Skin epidermis (tissue), 12 donors: ENCODE measurements around the gene LILRB1.
"Not testable (repeated sequence)": the region's sequence is repeated elsewhere in the genome, so short reads cannot be mapped to it uniquely, and the experiment has no call there.

ENCODE experiments used
- H3K27ac ChIP-seq, 21 experiments: fragments of 200-600 bp; sonication (generic) in 11 of 21; one replicate each; pipeline ENCODE4 v1.5.0; 2020; ENCODE audit warnings: mild to moderate bottlenecking in 3 of 21, inconsistent platforms in 2 of 21, moderate library complexity in 2 of 21
- H3K4me3 ChIP-seq, 7 experiments: fragments of 200-600 bp; sonication (generic) in 2 of 7; one replicate each; pipeline ENCODE4 v1.5.0; 2020; ENCODE audit warnings: inconsistent platforms in 2 of 7, mild to moderate bottlenecking in 2 of 7, moderate library complexity in 1 of 7

LILRB1 gene

GRCh38 chr19:54659300-54659699 is 29.0 kb downstream of the LILRB1 start:
- no peak overlapping the region for H3K27ac ChIP-seq
- no peak overlapping the region for H3K4me3 ChIP-seq

GRCh38 chr19:54660306-54660705 is 30.0 kb downstream of the LILRB1 start:
- no peak overlapping the region for H3K4me3 ChIP-seq
- peak overlapping the region in 1 of 21 experiments; percentile 46 for H3K27ac ChIP-seq

DNA sequence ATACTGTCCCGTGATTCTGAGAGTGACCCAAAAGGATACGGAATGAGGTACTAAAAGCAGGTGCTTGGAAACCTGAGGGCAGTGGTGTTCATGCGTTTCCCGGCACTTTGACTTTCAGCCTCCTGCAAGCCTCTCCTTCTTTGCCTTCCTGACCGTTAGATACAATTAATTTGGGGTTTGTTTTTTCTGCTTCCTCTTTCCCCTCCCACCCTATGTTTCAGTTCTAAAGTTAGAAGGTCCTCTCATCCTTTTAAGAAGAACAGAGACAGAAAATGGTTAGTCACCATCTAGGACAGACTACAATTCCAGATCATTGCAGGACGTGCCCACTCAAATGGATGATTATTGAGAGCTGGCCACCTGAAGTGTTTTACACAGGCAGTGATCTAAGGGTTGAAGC is 30.7 kb downstream of the LILRB1 start:
- Histone ChIP-seq H3K4me3 (no peak overlapping the region), H3K27ac (peak overlapping the region in 1 of 21 experiments; percentile 58)

GRCh38 chr19:54661846-54662481 is 31.7 kb downstream of the LILRB1 start:
- no peak overlapping the region for H3K4me3 ChIP-seq

DNA sequence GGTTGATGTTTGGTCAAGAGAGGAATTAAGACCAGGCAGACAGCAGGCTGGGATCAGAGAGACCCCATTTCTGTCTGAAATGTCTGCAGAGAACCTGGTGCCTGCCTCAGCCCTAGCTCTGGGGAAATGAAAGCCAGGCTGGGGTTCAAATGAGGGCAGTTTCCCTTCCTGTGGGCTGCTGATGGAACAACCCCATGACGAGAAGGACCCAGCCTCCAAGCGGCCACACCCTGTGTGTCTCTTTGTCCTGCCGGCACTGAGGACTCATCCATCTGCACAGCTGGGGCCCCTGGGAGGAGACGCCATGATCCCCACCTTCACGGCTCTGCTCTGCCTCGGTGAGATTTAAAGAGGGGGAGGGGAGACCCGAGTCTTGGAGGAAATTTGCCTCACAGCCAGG is 32.4 kb downstream of the LILRB1 start, which contains the start of gene LILRB4:
Gene LILRB4 (plus strand): TSS at position 256 of the 400 bp plus-strand sequence. CDS start 49 bp downstream, at position 305.
- Histone ChIP-seq H3K4me3 (peak within 1 kb of the TSS in 2 of 7 experiments; percentile 8 to 16), H3K27ac (peak within 1 kb of the TSS in 5 of 21 experiments; percentile 13 to 58 (median 37))

More at GRCh38 chr19:54661846-54662481, 31.7 kb downstream of the LILRB1 start:
- H3K27ac ChIP-seq, result peak overlapping the region in 3 of 21 experiments; percentile 5 to 58 (median 58)

- H3K27ac ChIP-seq, result no peak overlapping the region
- no peak overlapping the region for H3K4me3 ChIP-seq
These were observed 35.2 kb downstream of the LILRB1 start for GRCh38 chr19:54665530-54665929.

DNA sequence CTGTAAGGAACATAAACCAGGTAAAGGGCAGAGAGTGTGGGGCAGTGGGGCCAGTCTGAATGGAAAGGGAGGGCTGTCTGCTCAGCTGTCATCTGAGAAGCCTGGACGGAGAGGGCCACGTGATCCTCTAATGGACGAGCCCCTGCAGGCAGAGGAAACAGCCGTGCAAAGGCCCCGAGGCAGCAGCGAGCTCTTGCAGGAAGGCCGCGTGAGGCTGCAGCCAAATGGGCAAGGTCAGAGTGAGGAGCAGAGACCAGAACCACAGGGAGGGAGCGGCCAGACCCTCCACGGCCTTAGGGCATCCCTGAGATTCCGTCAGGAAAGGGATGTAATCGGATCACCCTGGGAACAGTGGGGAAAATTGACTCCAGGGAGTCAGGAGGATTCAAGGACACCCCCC is 36.9 kb downstream of the LILRB1 start:
- Histone ChIP-seq H3K4me3 (no peak overlapping the region), H3K27ac (no peak overlapping the region)

DNA sequence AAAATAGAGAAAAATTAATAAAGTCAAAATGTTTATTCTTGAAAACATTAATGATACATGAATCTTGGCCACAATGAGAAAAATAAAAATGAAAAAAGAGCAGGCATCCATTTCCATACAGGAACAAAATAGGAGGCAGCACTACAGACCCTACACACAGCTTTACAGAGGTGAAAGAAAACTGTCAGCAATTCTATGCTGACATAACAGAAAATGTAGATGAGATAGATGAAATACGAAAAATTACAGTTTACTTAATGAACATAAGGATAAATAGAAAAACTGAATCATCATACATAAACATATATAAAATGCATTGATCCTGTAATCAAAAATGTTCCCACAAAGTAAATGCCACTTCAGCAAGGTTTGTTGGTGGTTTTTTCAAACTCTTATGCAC is 38.1 kb downstream of the LILRB1 start:
- H3K4me3 ChIP-seq, result no peak overlapping the region
- H3K27ac ChIP-seq, result no peak overlapping the region

- no peak overlapping the region for H3K27ac ChIP-seq
- H3K4me3 ChIP-seq, result no peak overlapping the region
These were observed 40.5 kb downstream of the LILRB1 start for GRCh38 chr19:54670576-54671357.

GRCh38 chr19:54673222-54673621 is 42.9 kb downstream of the LILRB1 start:
- H3K4me3 ChIP-seq, result no peak overlapping the region
- H3K27ac ChIP-seq, result no peak overlapping the region

DNA sequence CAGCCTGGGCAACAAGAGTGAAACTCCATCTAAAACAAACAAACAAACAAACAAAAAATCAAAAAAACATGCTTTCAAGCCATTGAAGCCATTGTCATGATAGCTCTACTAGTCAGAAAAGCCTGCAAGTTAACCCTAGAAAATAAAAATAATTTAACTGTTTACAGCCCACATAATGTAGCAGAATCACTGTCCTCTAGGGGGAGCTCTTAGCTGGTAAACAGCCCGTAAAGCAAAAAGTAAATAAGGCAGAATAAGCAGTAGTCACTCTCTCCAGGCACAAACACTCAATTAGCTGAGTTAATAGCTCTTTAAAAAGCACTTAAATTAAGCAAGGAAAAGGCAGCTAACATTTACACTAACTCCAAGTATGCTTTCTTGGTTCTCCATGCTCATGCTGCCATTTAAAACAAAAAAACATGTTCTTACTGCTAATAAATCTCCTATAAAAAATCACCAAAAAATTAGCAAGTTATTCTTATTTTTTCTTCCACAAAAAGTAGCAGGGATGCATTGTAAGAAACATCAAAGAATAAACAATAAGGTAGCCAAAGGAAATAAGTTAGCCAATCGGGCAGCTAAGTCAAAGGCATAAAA is 43.8 kb downstream of the LILRB1 start:
- Histone ChIP-seq H3K27ac (no peak overlapping the region), H3K4me3 (no peak overlapping the region)

GRCh38 chr19:54676210-54676834 is 46.0 kb downstream of the LILRB1 start:
- H3K4me3 ChIP-seq, H3K27ac ChIP-seq: not testable (repeated sequence)

GRCh38 chr19:54677217-54677616 is 46.9 kb downstream of the LILRB1 start:
- no peak overlapping the region for H3K27ac ChIP-seq

DNA sequence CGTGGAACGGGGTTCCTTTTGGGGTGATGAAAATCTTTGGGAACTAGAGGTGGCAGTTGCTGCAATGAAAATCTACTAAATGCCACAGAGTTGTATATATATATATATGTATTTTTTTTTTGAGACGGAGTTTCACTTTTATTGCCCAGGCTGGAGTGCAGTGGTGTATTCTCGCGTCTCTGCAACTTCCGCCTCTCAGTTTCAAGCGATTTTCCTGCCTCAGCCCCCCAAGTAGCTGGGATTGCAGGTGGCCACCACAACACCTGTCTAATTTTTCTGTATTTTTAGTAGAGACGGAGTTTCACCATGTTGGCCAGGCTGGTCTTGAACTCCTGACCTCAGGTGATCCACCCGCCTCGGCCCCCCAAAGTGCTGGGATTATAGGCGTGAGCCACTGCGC is 51.3 kb downstream of the LILRB1 start:
- H3K27ac ChIP-seq, result not testable (repeated sequence)

More at GRCh38 chr19:54677217-54677616, 46.9 kb downstream of the LILRB1 start:
- no peak overlapping the region for H3K4me3 ChIP-seq

DNA sequence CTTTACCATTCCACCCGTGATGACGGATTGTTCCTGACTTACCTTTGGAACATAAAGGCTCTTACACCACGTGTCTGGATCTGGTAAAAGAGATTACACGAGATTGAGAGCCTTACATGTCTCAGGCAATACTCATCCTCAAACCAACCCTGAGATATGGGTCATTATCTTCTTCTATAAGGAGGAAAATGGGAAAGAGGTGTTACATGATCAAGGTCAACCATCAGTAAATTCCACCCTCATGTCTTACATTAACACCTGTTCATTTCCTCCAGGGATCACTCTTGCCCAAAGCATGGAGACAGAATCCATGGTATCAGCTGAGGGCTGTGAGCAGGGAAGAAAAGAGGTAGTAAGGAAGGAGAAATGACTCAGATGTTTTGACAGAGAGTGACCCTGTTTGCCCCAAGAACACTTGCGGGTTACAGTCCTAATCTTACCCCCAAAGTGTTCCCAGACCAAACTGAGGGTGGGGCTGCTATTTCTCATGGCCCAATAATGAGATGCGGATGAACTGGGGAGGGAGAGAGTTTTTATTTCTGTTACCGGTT is 52.1 kb downstream of the LILRB1 start:
- Histone ChIP-seq H3K27ac (no peak overlapping the region), H3K4me3 (no peak overlapping the region)

More for the DNA sequence above, 51.3 kb downstream of the LILRB1 start:
- not testable (repeated sequence) for H3K4me3 ChIP-seq

DNA sequence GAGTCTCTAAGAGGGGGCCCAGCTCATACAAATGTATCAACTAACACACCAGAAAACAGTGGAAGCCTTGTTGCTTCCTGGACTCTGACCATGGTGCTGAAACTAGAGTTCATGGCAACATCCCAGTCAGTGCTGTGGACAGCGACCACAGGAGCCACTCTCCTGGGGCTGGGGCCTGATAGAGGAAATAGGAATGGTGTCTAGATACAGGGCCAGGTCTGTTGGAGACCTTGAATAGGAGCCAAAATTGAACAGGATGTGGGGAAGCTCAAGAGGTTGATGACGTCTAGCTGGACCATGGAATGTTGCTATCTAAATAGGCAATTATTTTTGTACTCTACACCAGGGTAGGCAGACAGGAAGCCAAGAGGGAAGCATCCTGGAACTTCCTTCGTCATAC is 54.2 kb downstream of the LILRB1 start:
- H3K4me3 ChIP-seq, result no peak overlapping the region
- H3K27ac ChIP-seq, result no peak overlapping the region
